ENCODE results near the gene RPL14.

RPL14 gene

GRCh38 chr3:40518067-40518466, 60.9 kb downstream of the RPL14 start:
- Histone ChIP-seq H3K27me3 (ENCODE audit: low read length) (no peaks in the 10 kb centered on the region), H4K20me1 (ENCODE audit: low read depth, low read length) (no peaks in the 10 kb centered on the region)
- TF ChIP-seq CTCF (IDR thresholded peaks at IDR 0.05; ENCODE audit: insufficient read depth, low read length, poor library complexity, severe bottlenecking) (no peak), EZH2phosphoT487 (conservative IDR thresholded peaks at IDR 0.05; ENCODE audit: low read length) (no peak)

More at GRCh38 chr3:40518067-40518466, 60.9 kb downstream of the RPL14 start:
- H3F3A ChIP-seq (ENCODE audit: insufficient read depth) = no peaks in the 10 kb centered on the region
- H3K9ac ChIP-seq (ENCODE audit: low read length) = no peak overlapping the region
- no peaks in the 10 kb centered on the region for H3K79me2 ChIP-seq (ENCODE audit: insufficient read depth, low read length)
- H3K9me3 ChIP-seq (ENCODE audit: insufficient read depth, low read length) = no peaks in the 10 kb centered on the region
- no peak overlapping the region for H3K4me2 ChIP-seq (ENCODE audit: low read depth, low read length, poor library complexity, severe bottlenecking)
- H3K36me3 ChIP-seq (ENCODE audit: low read length) = no peaks in the 10 kb centered on the region
- no peak overlapping the region for H2AFZ ChIP-seq (ENCODE audit: low read depth, low read length, severe bottlenecking)
- H3K9me2 ChIP-seq (replicated peaks; ENCODE audit: insufficient read depth, low read length) = no peaks in the 10 kb centered on the region
- H3K4me3 ChIP-seq (ENCODE audit: insufficient read depth, low read length, poor library complexity, severe bottlenecking) = no peak overlapping the region
- H3K27ac ChIP-seq (ENCODE audit: low read depth, low read length) = no peak overlapping the region
